Brain pericyte (primary cell): ENCODE data around the gene CYP2S1.
"Not testable (repeated sequence)": the region's sequence is repeated elsewhere in the genome, so short reads cannot be mapped to it uniquely, and the experiment has no call there.

Source experiments
- DNase-seq: peaks from one replicate; pipeline ENCODE4 v3.0.0-alpha.2; 2012; ENCODE audit warnings: low read depth, low spot score

Gene CYP2S1

GRCh38 chr19:41226053-41226873 lies 33.2 kb downstream of the CYP2S1 start:
- DNase-seq, result no peak

GRCh38 chr19:41226874-41227390 lies 33.9 kb downstream of the CYP2S1 start:
- no peak for DNase-seq

- DNase-seq, result no peak
These were observed 35.5 kb downstream of the CYP2S1 start for GRCh38 chr19:41228486-41228885.

GRCh38 chr19:41229338-41229737 lies 36.3 kb downstream of the CYP2S1 start:
- not testable (repeated sequence) for DNase-seq

GRCh38 chr19:41230067-41230857 lies 37.2 kb downstream of the CYP2S1 start:
- no peak for DNase-seq

- no peak for DNase-seq
These were observed 39.7 kb downstream of the CYP2S1 start for GRCh38 chr19:41232686-41233085.

GRCh38 chr19:41233748-41234240 lies 40.8 kb downstream of the CYP2S1 start:
- no peak for DNase-seq

- DNase-seq, result no peak
These were observed 41.6 kb downstream of the CYP2S1 start for GRCh38 chr19:41234512-41235168.

- DNase-seq, result no peak
These were observed 42.5 kb downstream of the CYP2S1 start for GRCh38 chr19:41235480-41235879.

GRCh38 chr19:41238244-41238643 lies 45.2 kb downstream of the CYP2S1 start:
- no peak for DNase-seq

- DNase-seq, result no peak
These were observed 46.3 kb downstream of the CYP2S1 start for GRCh38 chr19:41239363-41239762.

GRCh38 chr19:41239961-41240574 lies 47.0 kb downstream of the CYP2S1 start:
- DNase-seq, result no peak

GRCh38 chr19:41241859-41242258 lies 48.8 kb downstream of the CYP2S1 start:
- DNase-seq, result no peak

GRCh38 chr19:41244117-41244516 lies 51.1 kb downstream of the CYP2S1 start:
- DNase-seq, result no peak

- DNase-seq, result no peak
These were observed 52.8 kb downstream of the CYP2S1 start for GRCh38 chr19:41245843-41246242.

GRCh38 chr19:41248895-41249294 lies 55.9 kb downstream of the CYP2S1 start:
- DNase-seq, result no peak

- DNase-seq, result no peak
These were observed 56.8 kb downstream of the CYP2S1 start for GRCh38 chr19:41249707-41250423.

- no peak for DNase-seq
These were observed 60.6 kb downstream of the CYP2S1 start for GRCh38 chr19:41253660-41254059.

- DNase-seq, result no peak
These were observed 62.2 kb downstream of the CYP2S1 start for GRCh38 chr19:41255171-41255570.
